Central memory CD4-positive, alpha-beta T cell (primary cell): ENCODE measurements around the gene KCNMA1.

Experiments used
- DNase-seq: peaks from one replicate; pipeline ENCODE4 v3.0.0; 2022

KCNMA1 gene

DNA sequence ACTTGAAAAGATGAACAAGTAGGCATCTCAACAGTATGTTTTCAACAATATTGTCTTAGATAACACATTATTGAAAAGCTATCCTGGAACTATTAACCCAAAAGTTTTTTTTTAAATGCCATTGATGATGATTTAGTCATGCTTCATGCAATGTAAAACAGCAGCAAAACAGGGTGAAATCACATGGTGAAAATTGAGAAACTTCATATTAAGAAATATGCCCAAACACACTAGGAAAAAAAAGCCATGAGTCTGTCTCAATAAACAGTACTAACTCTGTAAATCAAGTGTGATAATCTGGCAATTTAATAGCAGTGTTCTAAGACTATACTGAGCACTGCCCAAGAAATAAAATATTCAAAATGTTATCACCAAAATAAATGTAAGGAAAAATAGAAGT lies 613.1 kb downstream of the KCNMA1 start:
- no peak for DNase-seq

DNA sequence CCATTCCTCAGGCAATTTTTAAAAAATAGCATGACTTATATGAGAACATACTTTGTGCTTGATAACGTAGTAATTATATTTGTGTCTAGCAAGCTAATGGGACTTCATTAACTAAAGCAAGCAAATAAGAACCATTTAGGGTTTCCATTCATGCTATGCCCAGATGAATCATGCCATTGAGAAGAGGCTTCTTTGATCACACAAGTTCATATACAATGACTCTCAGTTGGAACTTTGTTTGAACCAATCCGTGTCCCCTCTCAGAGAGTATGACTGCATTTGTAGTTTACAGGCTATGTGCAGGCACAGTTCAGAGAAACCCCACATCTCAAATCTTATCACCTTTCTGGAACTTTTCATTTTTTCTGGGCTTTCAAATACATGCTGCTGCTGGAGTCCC lies 614.2 kb downstream of the KCNMA1 start:
- DNase-seq = no peak

DNA sequence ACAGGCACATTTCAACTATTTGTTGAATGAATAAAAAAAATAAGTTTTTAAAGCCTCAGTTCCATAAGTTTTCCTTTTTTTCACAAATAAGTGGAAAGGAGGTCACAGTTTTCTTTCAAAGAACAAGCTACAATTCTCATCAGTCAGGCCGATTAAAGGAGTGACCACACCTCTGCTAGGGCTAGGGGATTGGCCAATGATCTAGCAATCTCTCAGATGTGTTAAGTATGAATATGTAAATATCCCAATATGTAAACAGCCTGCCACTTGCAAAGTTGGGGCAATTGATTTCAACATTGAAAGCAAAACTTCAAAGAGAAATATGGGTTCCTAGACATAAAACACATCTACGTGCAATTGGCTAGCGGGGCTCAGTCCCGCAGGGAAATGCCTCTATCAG lies 614.9 kb downstream of the KCNMA1 start:
- DNase-seq = no peak

DNA sequence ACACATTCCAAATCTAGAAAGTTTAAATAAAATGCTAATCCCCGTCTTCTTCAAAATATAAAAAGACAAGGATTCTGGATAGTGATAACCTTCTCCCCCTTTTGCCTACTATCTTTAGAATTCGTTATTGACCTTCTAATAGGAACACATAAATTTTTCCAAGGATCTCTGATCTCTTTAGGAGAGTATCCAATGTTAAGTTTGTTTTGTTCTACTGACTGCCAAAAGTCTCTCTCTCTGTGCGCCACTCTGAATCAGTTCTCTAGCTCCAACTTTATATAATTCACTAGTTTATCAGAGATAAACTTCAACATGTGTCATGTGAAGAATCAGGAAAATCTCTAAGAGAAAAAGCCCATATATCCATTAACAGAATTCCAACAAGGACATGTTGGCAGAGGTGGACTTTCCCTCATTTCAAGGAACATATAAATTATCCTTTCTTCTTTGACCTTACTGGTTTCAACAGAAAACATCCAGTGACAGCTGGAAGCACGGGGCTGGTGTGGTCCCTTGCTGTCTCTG lies 615.6 kb downstream of the KCNMA1 start:
- no peak for DNase-seq

DNA sequence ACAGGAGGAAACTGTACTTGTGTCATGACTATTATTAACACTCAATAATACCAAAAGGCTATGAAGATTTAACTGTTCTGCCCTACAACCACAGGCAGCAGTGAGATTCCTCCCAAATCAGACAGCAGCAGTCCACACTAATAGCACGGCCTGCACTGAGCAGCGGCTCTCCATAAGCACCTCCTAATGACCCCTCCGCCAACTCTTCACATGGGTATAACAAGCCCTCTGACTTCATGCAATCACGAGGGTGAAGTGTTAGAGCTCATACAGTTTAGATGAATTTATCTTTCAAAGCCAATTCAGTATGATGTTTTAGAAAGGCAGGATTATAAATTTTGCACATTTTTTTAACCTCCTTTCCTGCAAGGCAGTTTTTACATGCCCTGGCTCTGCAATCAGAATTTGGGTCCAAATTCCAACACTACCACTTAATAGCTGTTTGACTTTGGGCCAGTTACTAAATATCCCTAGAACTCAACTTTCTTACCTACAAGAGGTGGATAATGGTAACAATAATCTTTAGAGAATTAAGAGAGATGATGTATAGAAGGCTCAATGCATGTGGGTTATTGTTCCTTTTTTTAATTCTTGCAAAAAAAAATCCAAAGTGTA lies 617.1 kb downstream of the KCNMA1 start:
- DNase-seq = no peak

DNA sequence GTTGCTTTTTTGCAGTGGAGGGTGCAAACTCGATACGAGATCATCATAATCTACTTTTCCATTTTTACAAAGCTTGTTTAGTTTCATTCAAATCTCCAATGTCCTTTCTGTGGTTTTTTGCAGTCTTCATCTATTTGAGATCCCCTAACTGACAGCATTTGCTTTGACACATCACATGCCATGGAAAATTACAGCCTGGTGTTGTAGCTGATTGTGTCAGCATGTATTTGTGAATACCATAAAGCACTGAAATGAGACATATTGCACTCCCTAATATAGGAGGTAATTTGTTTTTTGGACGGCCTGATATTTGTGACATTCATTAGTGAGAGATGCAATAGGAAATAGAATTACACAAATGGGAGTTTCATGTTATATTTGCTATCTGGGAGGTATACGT lies 620.8 kb downstream of the KCNMA1 start:
- DNase-seq = no peak

DNA sequence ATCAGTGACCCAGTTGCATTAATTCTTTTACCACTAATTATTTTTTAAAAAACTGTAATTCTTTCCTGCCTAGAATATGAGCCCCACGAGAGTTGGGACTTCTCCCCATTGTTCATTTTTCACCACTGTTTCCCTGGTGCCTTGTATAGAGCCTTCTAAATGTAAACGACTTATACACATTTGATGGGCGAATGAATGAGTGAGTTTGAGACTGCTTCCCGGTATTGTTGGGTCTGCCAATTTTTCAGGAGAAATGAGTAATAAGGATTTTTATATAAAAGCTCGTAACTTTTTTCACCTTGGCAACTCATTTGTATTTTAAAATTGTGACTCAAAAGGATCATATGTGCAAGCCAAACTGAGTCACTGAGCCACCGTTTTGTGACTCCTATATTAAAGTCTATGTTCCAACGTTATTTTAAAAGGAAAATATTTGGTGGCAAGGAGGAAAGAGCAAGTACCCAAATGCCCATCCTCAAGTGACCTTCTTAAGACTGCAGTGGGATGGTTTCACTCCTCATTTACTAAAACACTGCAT lies 621.3 kb downstream of the KCNMA1 start:
- DNase-seq = no peak

DNA sequence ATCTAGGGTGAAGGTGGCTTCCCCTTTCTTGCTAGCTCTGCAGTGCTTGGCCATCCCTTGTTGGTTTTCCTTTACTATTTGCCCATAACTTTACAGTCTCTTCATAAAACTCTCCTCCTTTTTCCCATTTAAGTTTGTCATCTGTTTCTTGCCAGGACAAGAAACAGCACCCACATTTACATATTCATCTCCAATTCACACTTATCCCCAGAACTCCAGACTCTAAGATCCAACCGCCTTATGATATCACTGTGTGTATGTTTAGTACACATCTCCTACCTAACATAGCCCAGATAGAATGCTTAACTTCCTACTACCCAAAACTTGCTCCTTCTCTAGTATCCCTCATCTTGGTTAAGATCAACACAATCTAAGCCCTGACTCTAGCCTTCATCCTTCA lies 622.2 kb downstream of the KCNMA1 start:
- DNase-seq = no peak

DNA sequence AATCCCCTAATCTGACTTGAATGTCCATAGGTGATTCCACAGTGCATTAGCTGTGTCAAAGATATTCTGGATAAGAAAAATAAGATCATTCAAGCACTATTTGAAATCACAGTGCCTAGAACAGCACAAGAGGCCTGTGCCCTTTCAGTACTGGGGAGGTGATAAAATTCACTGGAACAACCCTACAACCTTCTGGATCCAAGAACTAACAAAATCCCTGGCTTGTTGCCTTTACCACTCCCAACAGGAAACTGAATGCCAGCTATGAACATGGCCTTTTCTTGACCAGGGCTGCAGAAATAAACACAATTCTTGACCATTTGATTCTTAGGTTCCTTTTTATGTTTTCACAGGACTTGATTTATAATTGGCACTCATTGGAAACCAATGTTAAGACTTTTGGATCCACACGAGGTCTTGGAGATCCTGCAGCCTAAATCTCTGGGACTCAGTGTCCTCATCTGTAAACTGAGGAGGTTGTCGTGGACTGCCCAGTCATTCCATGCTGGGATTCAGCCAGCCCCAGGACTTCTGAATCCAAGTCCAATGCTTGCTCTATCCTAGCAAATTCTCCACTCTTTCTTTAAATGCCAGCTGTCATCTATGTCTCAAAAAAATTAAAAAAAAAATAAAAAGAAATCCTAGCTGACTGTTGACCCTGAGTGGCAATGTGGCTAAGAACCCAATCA lies 624.7 kb downstream of the KCNMA1 start:
- DNase-seq = no peak

DNA sequence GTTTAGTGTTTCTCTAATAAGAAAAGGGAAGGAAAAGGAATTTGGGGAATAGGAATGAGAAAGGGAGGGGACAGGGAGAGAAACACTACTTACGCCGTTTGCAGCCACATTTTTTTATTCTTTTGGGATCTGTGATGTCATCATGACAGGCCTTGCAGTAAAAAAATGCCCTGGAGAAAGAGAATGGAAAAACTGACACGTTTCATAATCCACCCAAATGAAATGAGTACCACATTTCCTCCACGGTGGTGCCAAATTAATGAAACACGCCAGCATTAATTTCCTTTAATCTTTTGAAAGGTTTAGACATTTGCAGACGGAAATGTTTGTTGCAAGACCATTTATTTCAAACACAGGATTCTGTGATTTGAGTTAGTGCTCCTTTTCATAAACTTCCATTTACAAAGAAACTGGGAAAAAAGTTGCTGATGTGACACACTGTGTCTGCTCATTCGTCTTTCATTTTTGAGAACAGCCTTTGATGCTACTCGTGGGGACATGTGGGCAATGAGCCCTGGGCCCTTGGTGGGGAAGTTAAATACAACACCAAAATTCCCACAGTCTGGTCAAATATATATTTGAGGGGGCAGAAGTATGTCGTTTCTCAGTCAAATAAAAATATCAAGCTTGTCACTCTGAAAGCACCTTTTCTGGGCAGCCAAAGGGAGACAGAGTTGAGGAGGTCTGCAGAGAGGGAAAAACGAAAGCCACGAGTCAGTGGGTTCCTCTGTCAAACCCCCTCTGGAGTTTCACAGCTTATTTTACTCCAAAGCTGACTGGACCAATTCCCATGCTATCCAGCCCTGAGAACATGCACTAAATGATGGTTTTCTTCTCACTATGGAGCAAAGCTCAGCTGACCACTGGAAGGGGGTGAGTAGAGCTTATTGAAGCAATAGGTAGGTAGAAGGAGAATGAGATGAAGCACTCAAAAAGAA lies 625.5 kb downstream of the KCNMA1 start:
- DNase-seq = no peak

DNA sequence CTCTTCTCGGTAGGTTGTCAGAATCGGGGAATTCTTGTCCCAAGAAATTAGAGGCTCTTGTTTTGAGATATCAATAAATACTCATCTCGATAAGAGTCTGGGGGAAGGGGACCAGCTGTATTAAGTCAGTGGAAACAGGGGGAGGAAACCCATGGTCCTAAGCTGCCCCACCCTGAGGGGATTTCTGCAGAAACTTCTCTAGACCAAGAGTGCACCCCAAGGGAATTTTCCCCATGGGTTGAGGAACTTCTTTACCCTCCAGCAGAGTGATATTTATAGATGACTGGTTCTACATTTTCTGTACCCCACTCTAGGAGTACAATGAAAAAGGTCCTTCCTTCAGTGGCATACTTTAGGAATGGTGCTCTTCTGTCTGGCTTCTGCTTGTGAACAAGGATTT lies 627.2 kb downstream of the KCNMA1 start:
- no peak for DNase-seq

DNA sequence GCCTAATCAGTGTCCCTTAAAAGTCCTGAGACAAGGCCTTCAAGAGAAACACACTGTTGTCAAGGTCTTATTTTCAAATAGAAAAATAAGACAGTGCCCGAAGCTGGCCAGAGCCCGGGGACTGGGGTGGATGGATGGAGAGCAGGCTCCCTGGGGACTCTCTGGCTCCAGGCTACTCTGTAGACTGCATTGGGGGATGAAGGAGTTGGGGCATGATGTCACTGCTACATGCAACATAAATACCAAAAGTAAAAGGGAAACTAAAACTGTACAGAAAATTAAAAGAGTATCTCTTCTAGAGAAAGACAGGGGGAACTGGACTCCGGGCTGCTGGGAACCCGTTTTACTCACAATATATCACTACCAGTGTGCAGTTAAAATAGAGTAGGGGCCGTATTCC lies 629.8 kb downstream of the KCNMA1 start:
- DNase-seq = no peak

DNA sequence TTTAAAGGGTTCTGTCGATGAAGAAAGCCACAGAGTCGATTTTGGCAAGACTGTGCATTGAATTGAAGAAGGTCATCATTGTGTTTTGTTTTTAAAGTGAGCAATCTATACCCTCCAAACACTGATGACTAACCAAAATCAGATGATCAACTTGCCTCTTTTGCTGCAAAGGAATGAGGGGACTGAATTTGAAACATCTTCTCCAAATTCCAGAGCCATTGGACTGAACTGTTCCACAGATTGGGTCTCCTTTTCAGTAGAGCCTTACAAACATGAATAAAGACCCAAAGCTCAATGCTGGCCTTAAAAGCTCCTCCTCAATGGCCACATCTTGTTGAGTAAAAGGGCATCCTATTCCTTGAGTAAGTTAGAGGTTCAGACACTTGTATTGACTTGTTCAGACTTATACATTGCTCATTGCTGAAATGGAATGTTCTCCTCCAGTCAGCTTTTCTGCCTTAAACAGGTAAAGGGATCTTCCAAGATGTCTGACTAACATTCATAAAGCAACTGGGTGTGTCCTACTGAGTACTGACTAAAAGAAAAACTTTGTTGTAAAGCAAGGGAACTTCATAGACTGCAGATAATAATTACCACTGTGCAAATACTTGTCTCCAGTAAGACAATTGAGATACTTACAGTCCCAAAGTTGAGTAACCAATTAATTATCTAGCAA lies 630.6 kb downstream of the KCNMA1 start:
- DNase-seq = no peak

DNA sequence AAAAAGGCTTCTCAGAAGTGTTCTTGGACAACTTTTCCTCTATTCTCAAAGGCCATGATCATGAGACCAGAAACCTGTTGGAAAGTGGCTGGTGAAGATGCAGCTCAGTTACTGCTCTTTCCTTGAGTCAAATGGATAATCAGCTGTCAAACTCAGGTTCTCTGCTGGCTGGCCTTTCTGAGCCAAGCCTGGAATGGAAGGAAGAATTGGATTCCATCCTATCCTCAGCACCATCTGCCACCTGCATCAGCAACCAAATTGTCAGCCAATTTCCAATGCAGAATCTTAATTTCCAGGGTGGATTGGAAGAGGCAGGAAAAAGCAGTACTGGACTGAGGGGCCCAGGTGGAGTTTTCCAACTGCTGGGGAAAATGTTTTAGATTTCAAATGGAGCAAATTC lies 631.7 kb downstream of the KCNMA1 start:
- no peak for DNase-seq

DNA sequence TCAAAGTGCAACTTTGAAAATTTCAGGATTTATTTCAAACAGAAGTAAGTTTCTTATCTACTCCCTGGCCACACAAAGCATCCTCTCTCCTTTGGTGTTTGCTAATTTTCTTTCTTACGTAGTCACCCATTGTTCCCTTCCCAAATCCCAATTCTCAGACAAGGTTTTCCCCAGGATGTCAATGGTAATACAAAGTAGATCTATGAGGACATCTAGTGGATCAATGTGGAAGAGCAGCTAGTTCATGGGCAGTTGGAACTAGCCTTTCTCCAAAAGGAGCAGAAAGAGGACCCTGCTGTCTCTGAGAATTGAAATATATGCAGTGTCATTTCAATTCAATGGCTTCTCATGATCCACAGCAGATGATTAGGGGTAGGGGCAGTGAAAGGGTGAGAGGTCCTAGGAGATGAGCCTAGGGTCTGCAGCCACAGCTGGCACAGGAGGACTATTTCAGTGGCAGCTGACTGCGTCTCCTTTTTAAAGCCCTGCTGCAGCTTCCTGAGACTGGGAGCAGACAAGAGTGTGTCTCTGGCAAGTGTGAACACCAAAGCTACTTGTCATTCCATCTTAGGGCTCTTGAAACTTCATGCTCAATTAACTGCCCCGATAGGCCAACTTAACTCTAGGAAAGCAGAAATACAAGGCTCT lies 632.6 kb downstream of the KCNMA1 start:
- DNase-seq = no peak

DNA sequence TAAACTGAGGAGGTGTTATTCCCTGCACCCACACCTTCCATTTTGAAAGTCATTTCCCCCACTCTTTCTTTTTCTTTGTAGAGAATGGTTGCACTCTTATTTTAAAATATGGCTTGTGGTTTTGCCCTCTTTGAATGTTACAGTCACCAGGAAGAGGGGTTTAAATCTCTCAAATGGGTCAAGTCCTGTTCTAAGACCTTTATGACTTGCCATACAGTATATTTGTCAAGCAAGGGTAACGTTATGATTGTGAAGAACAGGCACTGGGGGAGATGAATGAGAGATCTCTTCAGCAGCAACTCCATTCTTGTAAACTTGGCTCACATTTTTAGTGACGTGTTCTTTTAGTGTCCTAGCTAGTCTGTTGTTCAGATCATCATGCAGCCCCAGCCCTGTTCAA lies 634.7 kb downstream of the KCNMA1 start:
- no peak for DNase-seq

DNA sequence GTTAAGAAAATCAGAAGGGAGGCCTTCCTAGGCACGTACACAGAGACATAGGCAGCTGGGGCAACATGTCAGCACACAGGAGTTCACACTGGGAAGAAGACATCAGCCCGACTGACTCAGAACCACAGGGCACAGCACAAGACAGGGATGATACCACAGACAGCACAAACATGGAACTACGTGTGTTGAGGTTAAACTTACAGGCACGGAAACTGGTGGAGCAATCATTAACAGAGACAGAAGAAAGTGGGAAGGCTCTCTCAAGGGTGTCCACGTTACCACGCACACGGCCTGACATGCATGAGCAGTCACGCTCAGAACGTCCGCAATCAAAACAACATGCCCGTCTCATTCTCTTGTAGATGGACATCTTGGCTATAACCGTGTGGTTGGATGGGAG lies 636.4 kb downstream of the KCNMA1 start:
- no peak for DNase-seq

DNA sequence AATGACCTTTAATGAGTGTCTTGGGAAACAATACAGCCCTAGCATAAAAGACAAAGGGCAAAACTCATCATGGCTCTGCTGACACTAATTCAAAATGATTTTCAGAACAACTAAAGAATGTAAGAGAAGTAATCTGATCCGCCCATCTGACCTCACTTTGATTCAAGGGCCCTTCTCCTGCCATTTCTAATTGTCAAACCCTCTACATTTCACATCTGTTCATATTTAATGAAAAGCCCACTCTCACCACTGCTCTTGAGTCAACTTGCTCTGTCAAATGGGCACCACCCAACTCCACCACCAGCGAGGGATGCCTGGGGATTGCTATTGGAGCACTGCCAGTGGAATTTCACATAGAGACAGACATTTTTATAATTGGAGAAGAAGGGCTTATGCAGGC lies 639.2 kb downstream of the KCNMA1 start:
- no peak for DNase-seq

DNA sequence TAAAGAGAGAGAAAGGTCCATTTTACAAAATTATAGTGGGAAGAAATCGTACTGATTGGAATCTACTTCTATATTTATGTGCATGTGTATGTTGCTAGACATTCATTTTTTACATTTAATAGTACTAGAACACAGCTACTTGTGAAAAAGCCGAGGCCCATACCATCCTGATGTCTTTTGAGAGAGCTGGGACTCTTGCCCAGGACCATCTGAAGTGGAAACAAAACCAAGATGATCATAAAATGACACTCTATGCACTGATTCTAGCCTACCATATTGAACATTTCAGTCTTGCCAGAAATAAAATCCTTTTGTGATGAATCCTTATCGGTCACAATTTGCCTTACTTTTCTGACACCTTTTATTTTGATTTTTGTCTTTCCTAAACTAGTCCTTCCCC lies 640.0 kb downstream of the KCNMA1 start:
- no peak for DNase-seq

DNA sequence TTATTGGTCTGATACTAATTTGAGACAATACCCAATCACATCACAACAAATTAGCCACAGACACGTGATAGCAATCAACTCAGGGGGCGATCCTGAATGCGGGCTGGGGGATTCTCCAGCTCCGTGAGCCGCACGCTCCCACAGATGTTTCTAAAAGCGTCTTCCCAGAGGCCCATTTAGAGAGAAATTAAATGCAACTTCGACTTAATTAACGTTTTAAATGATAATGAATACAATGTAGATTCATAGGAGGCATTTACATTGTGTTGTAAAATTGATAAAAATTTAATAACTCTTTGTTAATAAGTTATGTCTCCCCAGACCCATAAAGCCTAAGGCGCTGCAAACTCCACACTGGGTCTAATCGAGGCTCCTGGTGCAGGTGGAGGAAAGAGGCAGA lies 642.6 kb downstream of the KCNMA1 start:
- no peak for DNase-seq

DNA sequence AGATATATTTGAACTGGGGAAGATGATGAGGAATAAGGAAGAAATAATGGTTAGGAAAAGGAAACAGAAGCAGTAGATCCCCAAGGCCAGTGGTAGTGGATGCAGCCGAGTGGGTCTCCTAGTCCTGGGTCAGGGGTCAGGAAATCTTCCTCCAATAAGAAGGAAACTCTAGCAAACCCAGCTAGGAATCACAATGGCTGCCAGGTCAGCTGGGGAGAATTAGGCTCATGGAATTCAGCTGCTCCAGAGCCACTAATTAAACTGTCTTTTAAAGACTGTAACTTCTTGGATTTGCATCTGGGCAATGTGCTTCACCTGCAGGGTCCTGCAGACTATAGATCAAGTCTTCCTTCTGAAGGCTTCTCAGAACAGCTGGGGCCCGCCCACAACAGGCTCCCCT lies 644.4 kb downstream of the KCNMA1 start:
- DNase-seq = no peak

DNA sequence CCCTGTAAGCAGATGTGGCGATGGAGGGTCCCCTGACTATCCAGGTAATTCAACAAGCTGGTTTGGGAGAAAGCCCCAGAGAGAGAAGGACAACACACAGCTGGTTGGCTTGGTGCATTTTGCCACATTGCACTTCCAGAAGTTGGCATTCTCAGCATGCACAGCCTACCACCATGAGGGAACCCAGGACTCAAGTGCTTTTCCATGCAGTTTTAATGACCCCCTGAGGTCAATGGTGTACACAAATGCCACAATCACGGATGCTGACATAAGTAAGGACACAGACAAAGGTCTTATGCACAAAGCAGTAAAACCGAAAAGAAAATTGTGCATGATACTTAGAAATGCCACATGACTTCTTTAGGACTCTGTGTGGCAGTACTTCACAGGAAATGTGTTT lies 645.1 kb downstream of the KCNMA1 start:
- DNase-seq = no peak
